HG03354 (cell line): ENCODE measurements around the gene GGN.

ENCODE experiments used
- ATAC-seq: cut with Tn5 transposase; IDR thresholded peaks from one replicate; pipeline ENCODE4 v1.9.1; 2021; ENCODE audit warnings: mild to moderate bottlenecking; ENCODE audit not compliant: unreplicated experiment, poor library complexity, severe bottlenecking

GGN gene

DNA sequence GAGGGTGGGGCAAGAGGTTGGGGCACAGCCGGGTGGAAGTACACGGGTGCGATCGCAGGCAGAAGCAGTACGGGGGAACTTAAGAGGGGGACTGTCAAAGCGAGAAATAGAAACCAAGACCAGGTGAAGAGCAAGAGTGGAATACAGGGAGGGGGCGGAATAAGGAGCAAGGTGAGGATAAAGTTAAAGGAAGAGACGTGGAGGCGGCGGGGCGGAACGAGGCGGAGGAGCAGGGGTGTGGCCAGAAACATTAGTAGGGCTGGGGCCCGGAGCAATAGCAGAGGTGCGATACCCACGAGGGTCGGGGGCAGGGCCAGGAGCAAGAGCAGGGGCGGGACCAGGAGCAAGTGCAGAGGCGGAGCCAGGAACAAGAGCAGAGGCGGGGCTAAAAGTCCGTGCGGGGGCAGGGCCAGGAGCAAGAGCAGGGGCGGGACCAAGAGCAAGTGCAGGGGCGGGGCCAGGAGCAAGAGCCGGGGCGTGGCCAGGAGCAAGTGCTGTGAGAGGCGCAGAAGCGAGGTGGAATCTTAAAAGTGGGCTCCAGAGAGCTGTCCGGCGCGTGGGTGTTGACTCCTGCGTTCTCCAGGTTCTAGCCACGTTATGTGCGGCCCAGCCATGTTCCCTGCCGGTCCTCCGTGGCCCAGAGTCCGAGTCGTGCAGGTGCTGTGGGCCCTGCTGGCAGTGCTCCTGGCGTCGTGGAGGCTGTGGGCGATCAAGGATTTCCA, 51.0 kb downstream of the GGN start:
- ATAC-seq = peak; percentile 59

DNA sequence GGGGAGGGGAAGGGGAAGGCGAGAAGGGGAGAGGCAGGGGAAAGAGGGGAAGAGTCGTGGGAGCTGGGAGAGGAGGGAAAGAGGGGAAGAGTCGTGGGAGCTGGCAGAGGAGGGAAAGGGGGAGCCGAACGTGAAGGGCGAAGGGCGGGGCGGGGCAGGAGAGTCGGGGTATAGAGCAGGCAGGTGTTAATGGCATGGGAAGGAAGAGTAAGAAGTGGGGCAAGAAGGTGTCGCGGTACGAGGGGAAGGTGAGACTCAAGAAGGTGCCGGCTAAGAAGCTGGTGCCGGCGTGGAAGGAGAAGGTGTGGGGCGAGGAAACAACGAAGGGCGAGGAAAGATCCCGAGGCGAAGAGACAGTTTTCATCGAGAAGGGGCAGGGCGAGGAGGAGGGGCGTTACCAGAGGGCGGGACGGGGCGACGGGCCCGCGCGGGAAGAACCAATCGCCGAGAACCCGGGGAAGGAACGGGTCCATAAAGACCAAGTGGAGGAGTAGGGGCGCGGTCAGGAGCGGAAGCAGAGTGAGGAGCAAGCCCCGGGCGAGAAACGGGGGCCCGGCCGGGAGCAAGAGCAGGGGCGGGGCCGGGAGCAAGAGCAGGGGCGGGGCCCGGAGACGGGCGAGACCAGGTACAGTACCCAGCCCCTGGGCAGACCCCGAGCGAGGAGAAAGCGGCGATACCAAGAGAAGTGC, 51.7 kb downstream of the GGN start:
- ATAC-seq = peak; percentile 67
